Adrenal gland (tissue), 12 donors: ENCODE data around the gene GNMT. TPM values are rescaled to one million over a fixed set of nuclear protein-coding genes. Genes with fewer than 3 reads are reported as not detected.
A peak's percentile ranks its signal among the peaks of the same experiment; 100 is the strongest.
"Not testable (repeated sequence)": the region's sequence is repeated elsewhere in the genome, so short reads cannot be mapped to it uniquely, and the experiment has no call there.

Experiments used
- DNase-seq, 7 donors: peaks; one replicate each; pipeline ENCODE4 v3.0.0-alpha.2; 2019 to 2020
- H3K27ac ChIP-seq, 5 donors: fragments of 200-600 bp; sonication (generic) in 4 of 5; 1 replicate in 3 of 5; 2 replicates in 2 of 5; pipeline versions ENCODE4 v1.5.1 to v1.8.0; 2016 to 2020; ENCODE audit warnings: mild to moderate bottlenecking in 1 of 5
- H3K27me3 ChIP-seq: fragments of 200-600 bp; 2 replicates; pipeline ENCODE4 v1.8.0; 2021
- H3K36me3 ChIP-seq, 2 donors: fragments of 200-600 bp; replicated peaks in 1 of 2; 1 replicate in 1 of 2; 2 replicates in 1 of 2; pipeline versions ENCODE4 v1.5.1 to v1.8.0; 2018 to 2022
- H3K4me1 ChIP-seq, 2 donors: fragments of 200-600 bp; replicated peaks in 1 of 2; 1 replicate in 1 of 2; 2 replicates in 1 of 2; pipeline versions ENCODE4 v1.5.1 to v1.8.0; 2018 to 2021
- H3K4me3 ChIP-seq, 4 donors: fragments of 200-600 bp; sonication (generic) in 3 of 4; one replicate each; pipeline ENCODE4 v1.5.1; 2016 to 2018
- H3K9me3 ChIP-seq, 3 donors: fragments of 200-600 bp; sonication (generic) in 1 of 3; replicated peaks in 1 of 3; 1 replicate in 2 of 3; 2 replicates in 1 of 3; pipeline versions ENCODE4 v1.5.1 to v1.8.0; 2016 to 2021
- POLR2A ChIP-seq, 2 donors: fragments of 450-650 bp; IDR thresholded peaks; one replicate each; pipeline ENCODE4 v1.6.1; 2017; ENCODE audit warnings: antibody characterized with exemption in 2 of 2, mild to moderate bottlenecking in 2 of 2, moderate library complexity in 1 of 2
- WGBS, 4 donors: extraction: QIAGEN DNeasy Blood & Tissue Kit in 2 of 4; methylation state at CpG; one replicate each; pipeline versions ENCODE4 v1.1.5 to v1.1.7; 2013 to 2017; 5-methylcytosine and 5-hydroxymethylcytosine counted together
- intact Hi-C, 2 donors: fragments of 100-400 bp; cut with DNase I; formaldehyde crosslinking; loops; one replicate each; pipeline versions ENCODE4 v1.14.1 to v1.15.0; 2022 to 2023
- polyA plus RNA-seq, 3 donors: library from polyadenylated mRNA; stranded (reverse); fragments of 200-250 nt in 2 of 3; fragments of 350-450 nt in 1 of 3; fragmentation: Illumina TruSeq in 1 of 3; extraction: RNeasy Lipid Tissue Mini Kit (QIAGEN cat#74804) in 1 of 3; gene quantifications; one replicate each; pipeline ENCODE4 v1.2.3, GENCODE V29; 2013 to 2014
- total RNA-seq, 9 donors: library from RNA; depleted of rRNA in 4 of 9; stranded (reverse); fragments of >200 nt in 4 of 9; fragments of 120-200 nt in 1 of 9; fragmentation: NEBNext Ultra II Directional in 1 of 9; extraction: Animal tissue kit (Norgen Biotek cat#: 25700) in 1 of 9; gene quantifications; one replicate each; pipeline versions ENCODE4 v1.1.0 to v1.2.4, GENCODE V29; 2013 to 2023
- TF ChIP-seq, protein P1 (sequence below), 6 experiments: fragments of 450-650 bp in 4 of 6; fragments of 200-600 bp in 2 of 6; sonication (generic) in 1 of 6; IDR thresholded peaks; 1 replicate in 5 of 6; 2 replicates in 1 of 6; pipeline versions ENCODE4 v1.5.1 to v1.8.0; 2016 to 2021; ENCODE audit warnings: antibody characterized with exemption in 6 of 6, mild to moderate bottlenecking in 2 of 6, moderate library complexity in 1 of 6
- donor health status: healthy with polysubstance abuse.
- donor health status: Bipolar disorder and iron deficiency.
- donor health status: DM: yes; HTN: yes; CAD: no.
- donor health status: DM: no; HTN: no; CAD: no.
- donor health status: DM: no; HTN: no; CAD: no.
- donor health status: DM: yes; HTN: yes; CAD: no.

GNMT gene
- total and polyA plus RNA-seq, 12 donors = 0.28 to 4.4 (median 0.53) TPM; not detected in 4

DNA sequence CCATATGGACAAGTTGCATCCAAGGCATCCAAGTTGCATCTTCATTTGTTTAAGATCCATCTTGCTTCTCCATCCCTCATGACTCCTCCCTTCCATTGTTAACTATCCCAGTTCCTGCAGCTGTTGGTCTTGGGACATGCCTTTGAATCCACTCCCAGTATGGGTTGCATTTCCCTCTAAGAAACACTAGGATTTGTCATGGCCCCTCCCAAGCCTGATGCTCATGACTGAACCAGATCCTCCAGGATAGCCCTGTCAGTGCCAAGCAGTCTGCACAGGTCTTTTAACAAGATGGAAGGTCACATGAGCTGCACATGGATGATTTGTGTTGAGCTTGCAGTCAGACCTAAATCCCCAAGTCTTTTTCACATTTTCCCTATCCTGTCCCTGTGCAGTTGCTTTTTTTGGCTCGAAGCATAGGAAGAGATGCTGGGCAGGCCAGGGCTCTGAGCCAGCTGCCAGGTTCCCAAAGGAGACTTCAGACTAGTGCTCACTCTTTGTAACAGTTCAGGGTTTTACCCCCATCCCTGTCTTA, 28.0 kb downstream of the GNMT start:
- Histone ChIP-seq H3K4me3 (no peak overlapping the region), H3K27me3 (no peaks in the 10 kb centered on the region), H3K9me3 (no peaks in the 10 kb centered on the region), H3K4me1 (peaks cover 16 to 23% of the 10 kb centered on the region in 2 donors), H3K27ac (no peak overlapping the region), H3K36me3 (peaks cover 0 to 12% of the 10 kb centered on the region in 2 donors)
- intact Hi-C loops = no loop called here
- TF ChIP-seq POLR2A (IDR thresholded peaks at IDR 0.05) = no peak
- TF ChIP-seq, protein P1, sequence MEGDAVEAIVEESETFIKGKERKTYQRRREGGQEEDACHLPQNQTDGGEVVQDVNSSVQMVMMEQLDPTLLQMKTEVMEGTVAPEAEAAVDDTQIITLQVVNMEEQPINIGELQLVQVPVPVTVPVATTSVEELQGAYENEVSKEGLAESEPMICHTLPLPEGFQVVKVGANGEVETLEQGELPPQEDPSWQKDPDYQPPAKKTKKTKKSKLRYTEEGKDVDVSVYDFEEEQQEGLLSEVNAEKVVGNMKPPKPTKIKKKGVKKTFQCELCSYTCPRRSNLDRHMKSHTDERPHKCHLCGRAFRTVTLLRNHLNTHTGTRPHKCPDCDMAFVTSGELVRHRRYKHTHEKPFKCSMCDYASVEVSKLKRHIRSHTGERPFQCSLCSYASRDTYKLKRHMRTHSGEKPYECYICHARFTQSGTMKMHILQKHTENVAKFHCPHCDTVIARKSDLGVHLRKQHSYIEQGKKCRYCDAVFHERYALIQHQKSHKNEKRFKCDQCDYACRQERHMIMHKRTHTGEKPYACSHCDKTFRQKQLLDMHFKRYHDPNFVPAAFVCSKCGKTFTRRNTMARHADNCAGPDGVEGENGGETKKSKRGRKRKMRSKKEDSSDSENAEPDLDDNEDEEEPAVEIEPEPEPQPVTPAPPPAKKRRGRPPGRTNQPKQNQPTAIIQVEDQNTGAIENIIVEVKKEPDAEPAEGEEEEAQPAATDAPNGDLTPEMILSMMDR (IDR thresholded peaks at IDR 0.05) = no peak
- DNase-seq = no peak
- WGBS, 4 donors = 33 to 54% (median 39%) methylated on average over 1 of the region's 1 CpG

DNA sequence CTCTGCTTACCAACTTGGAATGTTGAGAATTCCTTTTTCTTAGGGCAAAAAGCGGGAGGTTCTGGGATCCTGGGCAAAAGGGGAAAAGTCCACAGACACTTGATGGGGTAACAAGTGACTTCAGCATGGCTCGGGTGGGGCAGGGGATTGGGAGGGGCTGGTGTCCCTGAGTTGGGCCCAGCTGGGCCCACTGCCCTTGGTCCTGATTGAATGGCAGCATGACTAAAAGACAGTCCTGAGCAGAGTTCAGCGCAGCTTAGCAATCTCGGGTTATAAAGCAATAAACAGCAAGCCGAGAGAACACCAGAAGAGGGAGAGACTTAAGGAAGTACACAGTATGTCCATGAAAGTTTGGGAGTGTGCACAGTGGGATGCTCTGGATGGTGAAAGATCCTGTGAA, 29.4 kb downstream of the GNMT start:
- WGBS, 4 donors = 80 to 97% (median 90%) methylated on average over 5 of the region's 5 CpGs
- H3K4me3 ChIP-seq = no peak overlapping the region
- no peaks in the 10 kb centered on the region for H3K27me3 ChIP-seq
- intact Hi-C loops = loop anchor here in 1 of 2 donors (10.0 kb wide), 1 partner anchor 85 kb away; no protein-coding TSS in a partner anchor
- DNase-seq = no peak
- H3K9me3 ChIP-seq = no peaks in the 10 kb centered on the region
- H3K36me3 ChIP-seq = peaks cover 0 to 12% of the 10 kb centered on the region in 2 donors
- peaks cover 11 to 20% of the 10 kb centered on the region in 2 donors for H3K4me1 ChIP-seq
- no peak overlapping the region for H3K27ac ChIP-seq
- TF ChIP-seq POLR2A (IDR thresholded peaks at IDR 0.05) = no peak
- TF ChIP-seq, protein P1 (IDR thresholded peaks at IDR 0.05) = no peak

DNA sequence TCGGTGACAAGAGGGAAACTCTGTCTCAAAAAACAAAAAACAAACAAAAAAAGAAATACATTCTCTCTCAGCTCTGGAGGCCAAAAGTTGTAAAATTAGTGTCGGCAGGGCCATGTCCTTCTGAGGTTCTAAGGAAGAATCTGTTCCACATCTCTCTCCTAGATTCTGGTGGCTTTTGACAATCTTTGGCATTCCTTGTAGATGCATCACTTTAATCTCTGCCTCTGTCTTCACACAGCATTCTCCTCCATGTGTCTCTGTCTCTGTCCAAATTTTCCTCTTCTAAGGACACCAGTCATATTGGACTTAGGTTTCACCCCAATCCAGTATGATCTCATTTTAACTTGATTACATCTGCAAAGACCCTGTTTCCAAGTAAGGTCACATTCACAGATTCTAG, 32.9 kb downstream of the GNMT start:
- H3K27ac ChIP-seq = no peak overlapping the region
- no peak for DNase-seq
- TF ChIP-seq, protein P1 (IDR thresholded peaks at IDR 0.05) = no peak
- TF ChIP-seq POLR2A (IDR thresholded peaks at IDR 0.05) = no peak
- H3K36me3 ChIP-seq = peaks cover 0 to 12% of the 10 kb centered on the region in 2 donors
- H3K9me3 ChIP-seq = no peaks in the 10 kb centered on the region
- intact Hi-C loops = loop anchor here in 1 of 2 donors (10.0 kb wide), 1 partner anchor 89 kb away; no protein-coding TSS in a partner anchor
- no peaks in the 10 kb centered on the region for H3K27me3 ChIP-seq
- 87 to 98% (median 92%) methylated on average over 2 of the region's 2 CpGs for WGBS, 4 donors
- H3K4me1 ChIP-seq = no peaks in the 10 kb centered on the region
- no peak overlapping the region for H3K4me3 ChIP-seq

DNA sequence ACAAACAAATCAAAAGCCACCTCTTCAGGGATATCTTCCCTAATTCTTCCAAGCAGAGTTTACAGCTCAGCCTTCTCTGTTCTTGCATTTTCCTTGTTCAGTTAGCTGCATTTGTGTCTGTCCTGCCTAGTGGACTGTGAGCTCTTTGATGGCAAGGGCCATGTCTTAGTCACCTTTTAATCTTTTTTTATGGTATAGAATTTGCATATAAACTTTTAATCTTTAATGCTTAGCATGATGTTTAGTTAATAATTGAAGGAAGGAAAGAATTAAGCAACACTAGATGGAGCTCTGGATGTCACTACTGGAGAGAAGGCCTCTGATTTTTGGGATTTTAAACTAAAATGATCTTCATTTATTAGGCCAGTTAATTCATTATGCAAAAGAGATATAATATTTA, 36.0 kb downstream of the GNMT start:
- H3K27me3 ChIP-seq = no peaks in the 10 kb centered on the region
- intact Hi-C loops = loop anchor here in 1 of 2 donors (10.0 kb wide), 1 partner anchor 92 kb away; no protein-coding TSS in a partner anchor
- H3K27ac ChIP-seq = no peak overlapping the region
- no peak overlapping the region for H3K4me3 ChIP-seq
- no peak for TF ChIP-seq POLR2A (IDR thresholded peaks at IDR 0.05)
- TF ChIP-seq, protein P1 (IDR thresholded peaks at IDR 0.05) = peak in 1 of 6 experiments; percentile 16
- H3K9me3 ChIP-seq = no peaks in the 10 kb centered on the region
- H3K4me1 ChIP-seq = no peaks in the 10 kb centered on the region
- no peaks in the 10 kb centered on the region for H3K36me3 ChIP-seq
- no peak for DNase-seq

DNA sequence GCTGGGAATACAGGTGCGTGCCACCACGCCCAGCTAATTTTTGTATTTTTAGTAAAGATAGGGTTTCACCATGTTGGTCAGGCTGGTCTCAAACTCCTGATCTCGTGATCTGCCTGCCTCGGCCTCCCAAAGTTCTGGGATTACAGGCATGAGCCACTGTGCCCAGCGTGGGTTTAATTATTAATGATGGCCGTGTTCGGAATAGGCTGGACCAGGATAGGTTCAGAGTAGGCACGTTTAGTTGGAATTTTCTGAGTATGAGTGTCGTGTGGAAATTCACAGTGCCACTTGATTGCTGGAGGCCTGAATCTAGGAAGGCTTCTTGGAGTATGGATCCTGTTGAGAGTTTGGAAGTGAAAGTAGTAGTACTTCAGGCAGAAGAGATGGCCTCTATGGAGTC, 37.7 kb downstream of the GNMT start:
- not testable (repeated sequence) for H3K4me1 ChIP-seq, DNase-seq, H3K36me3 ChIP-seq, H3K27ac ChIP-seq, H3K9me3 ChIP-seq, H3K4me3 ChIP-seq, H3K27me3 ChIP-seq
- 93 to 97% (median 94%) methylated on average over 9 of the region's 9 CpGs for WGBS, 4 donors
- intact Hi-C loops = loop anchor here in 1 of 2 donors (10.0 kb wide), 1 partner anchor 93 kb away; no protein-coding TSS in a partner anchor
